ENCODE measurements around the gene PACSIN2.
"Not testable (repeated sequence)": the region's sequence is repeated elsewhere in the genome, so short reads cannot be mapped to it uniquely, and the experiment has no call there.

PACSIN2 gene

GRCh38 chr22:42946546-42947198 lies 68.3 kb downstream of the PACSIN2 start:
- DNase-seq (ENCODE audit: low read depth in 2 of 2) = no peak

- no peak for DNase-seq (ENCODE audit: low read depth in 2 of 2)
Observed at GRCh38 chr22:42945736-42946135, 69.2 kb downstream of the PACSIN2 start.

GRCh38 chr22:42945027-42945426 lies 69.9 kb downstream of the PACSIN2 start:
- no peak for DNase-seq (ENCODE audit: low read depth in 2 of 2)

GRCh38 chr22:42944409-42944808 lies 70.5 kb downstream of the PACSIN2 start:
- DNase-seq (ENCODE audit: low read depth in 2 of 2) = no peak

GRCh38 chr22:42943981-42944380 lies 71.0 kb downstream of the PACSIN2 start:
- no peak for DNase-seq (ENCODE audit: low read depth in 2 of 2)

- no peak for DNase-seq (ENCODE audit: low read depth in 2 of 2)
Observed at GRCh38 chr22:42942351-42942750, 72.6 kb downstream of the PACSIN2 start.

- no peak for DNase-seq (ENCODE audit: low read depth in 2 of 2)
Observed at GRCh38 chr22:42939941-42940653, 74.9 kb downstream of the PACSIN2 start.

- no peak for DNase-seq (ENCODE audit: low read depth in 2 of 2)
Observed at GRCh38 chr22:42939451-42939881, 75.5 kb downstream of the PACSIN2 start.

GRCh38 chr22:42938976-42939375 lies 76.0 kb downstream of the PACSIN2 start:
- no peak for DNase-seq (ENCODE audit: low read depth in 2 of 2)

- no peak for DNase-seq (ENCODE audit: low read depth in 2 of 2)
Observed at GRCh38 chr22:42938449-42938848, 76.5 kb downstream of the PACSIN2 start.

GRCh38 chr22:42937164-42937843 lies 77.6 kb downstream of the PACSIN2 start:
- DNase-seq (ENCODE audit: low read depth in 2 of 2) = no peak

- DNase-seq (ENCODE audit: low read depth in 2 of 2) = not testable (repeated sequence)
Observed at GRCh38 chr22:42936680-42937079, 78.3 kb downstream of the PACSIN2 start.

GRCh38 chr22:42934338-42934737 lies 80.6 kb downstream of the PACSIN2 start:
- no peak for DNase-seq (ENCODE audit: low read depth in 2 of 2)

GRCh38 chr22:42933485-42934091 lies 81.4 kb downstream of the PACSIN2 start:
- no peak for DNase-seq (ENCODE audit: low read depth in 2 of 2)

- DNase-seq (ENCODE audit: low read depth in 2 of 2) = no peak
Observed at GRCh38 chr22:42932857-42933484, 82.0 kb downstream of the PACSIN2 start.

- no peak for DNase-seq (ENCODE audit: low read depth in 2 of 2)
Observed at GRCh38 chr22:42932197-42932519, 82.8 kb downstream of the PACSIN2 start.

GRCh38 chr22:42931421-42932196 lies 83.3 kb downstream of the PACSIN2 start:
- no peak for DNase-seq (ENCODE audit: low read depth in 2 of 2)

- no peak for DNase-seq (ENCODE audit: low read depth in 2 of 2)
Observed at GRCh38 chr22:42930810-42931420, 84.0 kb downstream of the PACSIN2 start.

- DNase-seq (ENCODE audit: low read depth in 2 of 2) = no peak
Observed at GRCh38 chr22:42929838-42930155, 85.2 kb downstream of the PACSIN2 start.

GRCh38 chr22:42928969-42929837 lies 85.7 kb downstream of the PACSIN2 start:
- no peak for DNase-seq (ENCODE audit: low read depth in 2 of 2)

All from stimulated activated CD4-positive, alpha-beta T cell treated with anti-CD3 and anti-CD28 coated beads, Interleukin-1b, Interleukin-23, amount 100 ng/mL, for 1 hour (primary cell).